Ishikawa (cell line): ENCODE results near the gene CTNND1.
A peak's percentile ranks its signal among the peaks of the same experiment; 100 is the strongest.

Source experiments
- CEBPB ChIP-seq: IDR thresholded peaks from 2 replicates; pipeline ENCODE4 v1.6.1; 2012
- CREB1 ChIP-seq: IDR thresholded peaks from 2 replicates; pipeline ENCODE4 v1.6.1; 2012; ENCODE audit warnings: low read depth
- EGR1 ChIP-seq: IDR thresholded peaks from 2 replicates; pipeline ENCODE4 v1.6.1; 2012
- EP300 ChIP-seq: IDR thresholded peaks from 2 replicates; pipeline ENCODE4 v1.6.1; 2012; ENCODE audit warnings: borderline replicate concordance
- FOXM1 ChIP-seq: IDR thresholded peaks from 2 replicates; pipeline ENCODE4 v1.6.1; 2012; ENCODE audit warnings: low read depth, borderline replicate concordance
- NFIC ChIP-seq: IDR thresholded peaks from 2 replicates; pipeline ENCODE4 v1.6.1; 2012
- RAD21 ChIP-seq: IDR thresholded peaks from 2 replicates; pipeline ENCODE4 v1.6.1; 2012; ENCODE audit warnings: low read depth
- TAF1 ChIP-seq: IDR thresholded peaks from 2 replicates; pipeline ENCODE4 v1.6.1; 2012; ENCODE audit warnings: low read depth, mild to moderate bottlenecking
- TCF12 ChIP-seq: IDR thresholded peaks from 2 replicates; pipeline ENCODE4 v1.6.1; 2012; ENCODE audit warnings: low read depth
- TEAD4 ChIP-seq: IDR thresholded peaks from 2 replicates; pipeline ENCODE4 v1.6.1; 2012
- YY1 ChIP-seq: IDR thresholded peaks from 2 replicates; pipeline ENCODE4 v1.6.1; 2012; ENCODE audit warnings: low read depth
- ZBTB7A ChIP-seq: IDR thresholded peaks from 2 replicates; pipeline ENCODE4 v1.6.1; 2012; ENCODE audit warnings: low read depth
- TF ChIP-seq, protein P1 (sequence below): IDR thresholded peaks from 2 replicates; pipeline ENCODE4 v1.6.1; 2012
- TF ChIP-seq, protein P2 (sequence below): IDR thresholded peaks from 2 replicates; pipeline ENCODE4 v1.6.1; 2012
- TF ChIP-seq, protein P3 (sequence below): IDR thresholded peaks from 2 replicates; pipeline ENCODE4 v1.6.1; 2012; ENCODE audit warnings: low read depth, mild to moderate bottlenecking

The CTNND1 gene

DNA sequence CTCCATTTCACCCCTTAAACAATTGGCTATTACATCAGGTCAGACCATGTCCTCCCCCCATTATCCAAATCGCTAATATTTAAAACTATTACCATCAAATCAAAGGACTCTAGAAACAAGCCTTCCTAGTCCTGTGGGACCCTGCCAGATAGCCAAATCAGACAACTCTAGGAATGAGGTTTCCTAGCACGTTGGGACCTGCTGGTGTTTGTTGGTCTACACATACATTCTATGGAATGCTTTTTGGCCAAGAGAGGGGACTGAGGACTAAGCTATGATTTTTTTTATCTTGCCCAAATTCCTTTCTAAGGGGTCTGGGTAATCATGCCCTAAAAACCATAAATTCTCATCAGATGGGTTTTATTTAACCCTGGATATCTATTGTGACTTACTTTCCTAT lies 34.4 kb upstream of the CTNND1 start:
- TF ChIP-seq FOXM1 (no peak), ZBTB7A (no peak), TAF1 (no peak), RAD21 (no peak)

DNA sequence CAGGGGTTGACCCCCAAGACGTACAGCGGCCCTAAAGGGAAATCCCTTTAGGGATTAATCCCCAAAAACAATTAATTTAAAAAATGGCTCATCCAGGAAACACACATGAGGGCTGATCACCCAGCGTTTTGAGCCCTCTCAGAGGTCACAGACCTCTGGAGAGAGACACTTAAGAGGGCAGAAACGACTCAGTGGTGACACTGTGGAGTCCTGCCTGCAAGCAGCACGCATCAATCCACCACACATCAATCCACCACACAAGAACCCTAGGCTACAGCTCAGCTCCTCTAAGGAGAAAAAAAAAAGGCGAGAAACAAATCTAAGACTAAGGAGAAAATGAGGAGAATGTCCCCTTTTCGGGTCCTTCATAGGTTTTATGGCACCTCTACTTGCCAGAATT lies 32.8 kb upstream of the CTNND1 start:
- TF ChIP-seq, protein P1, sequence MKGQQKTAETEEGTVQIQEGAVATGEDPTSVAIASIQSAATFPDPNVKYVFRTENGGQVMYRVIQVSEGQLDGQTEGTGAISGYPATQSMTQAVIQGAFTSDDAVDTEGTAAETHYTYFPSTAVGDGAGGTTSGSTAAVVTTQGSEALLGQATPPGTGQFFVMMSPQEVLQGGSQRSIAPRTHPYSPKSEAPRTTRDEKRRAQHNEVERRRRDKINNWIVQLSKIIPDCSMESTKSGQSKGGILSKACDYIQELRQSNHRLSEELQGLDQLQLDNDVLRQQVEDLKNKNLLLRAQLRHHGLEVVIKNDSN, result no peak
- no peak for TF ChIP-seq CEBPB
- no peak for TF ChIP-seq EP300
- no peak for TF ChIP-seq FOXM1
- no peak for TF ChIP-seq RAD21
- TF ChIP-seq TCF12, result no peak
- TF ChIP-seq TAF1, result no peak
- no peak for TF ChIP-seq ZBTB7A
- no peak for TF ChIP-seq NFIC
- no peak for TF ChIP-seq CREB1
- no peak for TF ChIP-seq YY1
- no peak for TF ChIP-seq EGR1
- TF ChIP-seq, protein P2, sequence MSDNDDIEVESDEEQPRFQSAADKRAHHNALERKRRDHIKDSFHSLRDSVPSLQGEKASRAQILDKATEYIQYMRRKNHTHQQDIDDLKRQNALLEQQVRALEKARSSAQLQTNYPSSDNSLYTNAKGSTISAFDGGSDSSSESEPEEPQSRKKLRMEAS, result no peak
- TF ChIP-seq TEAD4, result no peak

DNA sequence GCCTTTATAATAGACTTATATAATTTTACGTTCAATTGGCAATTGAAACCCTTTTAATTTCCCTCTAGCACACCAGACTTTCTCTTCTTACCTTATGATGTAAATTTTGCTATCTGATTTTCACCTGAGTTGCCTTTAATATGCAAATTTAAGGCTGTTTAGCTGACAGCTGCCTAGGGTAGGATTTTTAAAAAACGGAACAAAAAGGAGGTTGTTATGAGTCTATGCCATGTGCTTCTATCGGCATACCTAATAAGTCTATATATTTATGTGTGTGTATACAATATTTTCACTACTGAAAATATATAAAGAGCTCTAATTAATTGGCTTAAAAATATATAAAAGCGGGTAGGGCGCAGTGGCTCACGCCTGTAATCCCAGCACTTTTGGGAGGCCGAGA lies 32.1 kb upstream of the CTNND1 start:
- TF ChIP-seq NFIC, result no peak
- TF ChIP-seq YY1, result no peak

DNA sequence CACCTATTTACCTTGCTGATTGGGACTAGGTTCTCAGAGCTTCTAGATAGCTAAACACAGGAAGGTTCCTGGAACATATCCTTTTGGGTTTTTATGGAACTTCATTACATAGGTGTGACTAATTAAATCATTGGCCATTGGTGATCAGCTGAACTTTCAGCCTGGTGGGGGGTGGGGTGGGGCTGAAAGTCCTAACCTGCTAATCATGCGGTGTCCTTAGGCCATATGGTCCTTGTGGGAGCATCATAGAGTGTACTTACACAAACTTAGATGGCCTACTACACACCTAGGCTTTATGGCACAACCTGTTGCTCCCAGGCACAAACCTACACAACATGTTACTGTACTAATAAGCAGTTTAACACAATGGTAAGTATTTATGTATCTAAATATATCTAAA lies 28.9 kb upstream of the CTNND1 start:
- TF ChIP-seq CREB1 (no peak), YY1 (no peak), EGR1 (no peak), TCF12 (no peak)
- TF ChIP-seq, protein P1, result no peak

DNA sequence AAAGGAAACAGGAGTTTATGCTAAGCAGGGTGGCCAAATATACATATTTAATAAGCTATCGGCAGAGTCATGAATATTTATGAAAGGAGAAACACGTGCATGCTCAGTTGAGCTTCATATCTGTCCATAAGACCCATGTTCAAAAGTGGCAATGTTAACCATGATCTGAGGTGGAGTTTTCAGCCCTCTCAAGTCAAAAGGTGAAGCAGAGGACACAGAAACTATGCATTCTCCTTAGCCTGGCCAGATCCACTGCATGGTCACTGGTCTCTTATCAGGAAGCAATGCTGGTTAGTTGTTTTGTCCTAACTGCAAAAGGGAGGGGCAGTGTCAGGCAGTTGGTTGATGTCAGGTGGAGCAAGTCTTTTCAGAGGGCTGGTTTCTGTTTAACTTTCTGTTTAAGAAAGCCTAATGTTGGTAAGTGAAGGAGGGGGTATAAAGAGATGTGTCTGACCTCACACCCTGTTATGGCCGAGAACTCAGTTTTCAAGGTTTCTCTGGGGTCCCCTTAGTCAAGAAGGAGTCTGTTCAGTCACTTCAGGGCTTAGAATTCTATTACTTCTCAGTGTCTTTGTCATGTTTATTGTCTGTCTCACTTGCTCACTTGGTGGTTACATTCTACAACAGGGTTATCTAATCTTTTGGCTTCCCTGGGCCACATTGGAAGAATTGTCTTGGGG lies 25.8 kb upstream of the CTNND1 start:
- TF ChIP-seq, protein P1, result no peak
- TF ChIP-seq TEAD4, result no peak
- no peak for TF ChIP-seq CEBPB
- TF ChIP-seq, protein P2, result no peak
- no peak for TF ChIP-seq CREB1
- no peak for TF ChIP-seq TCF12
- TF ChIP-seq ZBTB7A, result no peak
- no peak for TF ChIP-seq YY1

DNA sequence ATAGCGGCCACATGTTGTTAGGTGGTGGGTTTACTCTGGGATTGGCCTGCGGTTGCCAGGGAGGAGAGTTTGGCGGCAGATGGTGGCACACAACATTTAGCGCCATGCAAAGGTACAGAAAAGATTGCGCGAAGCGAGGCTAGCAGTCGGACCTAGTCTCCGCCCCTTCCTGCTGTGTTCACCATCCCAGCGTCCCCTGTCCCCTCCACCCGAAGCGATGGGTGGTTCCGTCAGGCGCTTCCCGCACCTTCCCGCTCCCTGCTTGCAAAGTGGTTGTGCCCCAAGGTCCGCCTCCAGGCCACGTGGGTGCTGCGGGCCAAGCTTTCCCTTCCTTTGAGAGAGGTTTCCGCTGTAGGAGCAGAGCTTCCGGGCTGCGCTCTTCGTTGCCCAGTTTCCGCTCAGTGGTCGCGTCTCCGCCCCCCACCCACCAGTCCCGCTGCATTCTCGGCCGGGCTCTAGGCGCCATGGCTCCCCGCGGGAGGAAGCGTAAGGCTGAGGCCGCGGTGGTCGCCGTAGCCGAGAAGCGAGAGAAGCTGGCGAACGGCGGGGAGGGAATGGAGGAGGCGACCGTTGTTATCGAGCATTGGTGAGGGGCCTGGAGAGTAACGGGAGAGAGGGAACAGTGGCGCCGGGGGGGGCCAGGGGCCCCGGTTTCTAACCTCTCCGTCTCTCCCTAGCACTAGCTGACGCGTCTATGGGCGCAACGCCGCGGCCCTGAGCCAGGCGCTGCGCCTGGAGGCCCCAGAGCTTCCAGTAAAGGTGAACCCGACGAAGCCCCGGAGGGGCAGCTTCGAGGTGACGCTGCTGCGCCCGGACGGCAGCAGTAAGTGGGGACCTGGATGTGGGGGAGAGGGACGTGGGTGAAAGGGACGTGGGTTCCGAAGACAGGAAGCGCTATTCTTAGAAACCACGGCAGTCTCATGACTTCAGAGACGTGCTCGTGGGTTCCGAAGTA lies 20.2 kb upstream of the CTNND1 start, which contains the start of gene SELENOH:
Gene SELENOH, plus strand, starts transcription at position 360 of the 955 bp plus-strand sequence. Its CDS starts 105 bp downstream, at position 465.
- TF ChIP-seq ZBTB7A (peak; percentile 65; the same call in 1 of the 2 replicates), TCF12 (peak; percentile 82), YY1 (peak; percentile 72; the same call in 1 of the 2 replicates), FOXM1 (no peak), CEBPB (0 out of 2 replicates have a peak, but pooled peaks have one; percentile 34), CREB1 (no peak), EGR1 (peak; percentile 51), EP300 (peak; percentile 43; the same call in 1 of the 2 replicates), TEAD4 (peak; percentile 54), RAD21 (no peak), NFIC (peak; percentile 21; the same call in 1 of the 2 replicates), TAF1 (peak; percentile 79)
- TF ChIP-seq, protein P1, result peak; percentile 96
- TF ChIP-seq, protein P2, result peak; percentile 98
- TF ChIP-seq, protein P3, sequence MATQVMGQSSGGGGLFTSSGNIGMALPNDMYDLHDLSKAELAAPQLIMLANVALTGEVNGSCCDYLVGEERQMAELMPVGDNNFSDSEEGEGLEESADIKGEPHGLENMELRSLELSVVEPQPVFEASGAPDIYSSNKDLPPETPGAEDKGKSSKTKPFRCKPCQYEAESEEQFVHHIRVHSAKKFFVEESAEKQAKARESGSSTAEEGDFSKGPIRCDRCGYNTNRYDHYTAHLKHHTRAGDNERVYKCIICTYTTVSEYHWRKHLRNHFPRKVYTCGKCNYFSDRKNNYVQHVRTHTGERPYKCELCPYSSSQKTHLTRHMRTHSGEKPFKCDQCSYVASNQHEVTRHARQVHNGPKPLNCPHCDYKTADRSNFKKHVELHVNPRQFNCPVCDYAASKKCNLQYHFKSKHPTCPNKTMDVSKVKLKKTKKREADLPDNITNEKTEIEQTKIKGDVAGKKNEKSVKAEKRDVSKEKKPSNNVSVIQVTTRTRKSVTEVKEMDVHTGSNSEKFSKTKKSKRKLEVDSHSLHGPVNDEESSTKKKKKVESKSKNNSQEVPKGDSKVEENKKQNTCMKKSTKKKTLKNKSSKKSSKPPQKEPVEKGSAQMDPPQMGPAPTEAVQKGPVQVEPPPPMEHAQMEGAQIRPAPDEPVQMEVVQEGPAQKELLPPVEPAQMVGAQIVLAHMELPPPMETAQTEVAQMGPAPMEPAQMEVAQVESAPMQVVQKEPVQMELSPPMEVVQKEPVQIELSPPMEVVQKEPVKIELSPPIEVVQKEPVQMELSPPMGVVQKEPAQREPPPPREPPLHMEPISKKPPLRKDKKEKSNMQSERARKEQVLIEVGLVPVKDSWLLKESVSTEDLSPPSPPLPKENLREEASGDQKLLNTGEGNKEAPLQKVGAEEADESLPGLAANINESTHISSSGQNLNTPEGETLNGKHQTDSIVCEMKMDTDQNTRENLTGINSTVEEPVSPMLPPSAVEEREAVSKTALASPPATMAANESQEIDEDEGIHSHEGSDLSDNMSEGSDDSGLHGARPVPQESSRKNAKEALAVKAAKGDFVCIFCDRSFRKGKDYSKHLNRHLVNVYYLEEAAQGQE, result no peak
